ENCODE data around the gene VPS35L. TPM values are rescaled to one million over a fixed set of nuclear protein-coding genes. Genes with fewer than 3 reads are reported as not detected.

The VPS35L gene
- total and polyA plus RNA-seq, 2 of the 13 experiments (the other 11 are each of a cell fraction or from before 2014, with no cell fraction given): 1.4 to 1.6 TPM

- TF ChIP-seq ZNF503 (CRISPR knock-in tag; IDR thresholded peaks at IDR 0.05) (peak; percentile 77), SNAI1 (CRISPR knock-in tag; IDR thresholded peaks at IDR 0.05; ENCODE audit: borderline replicate concordance) (no peak; the same call in 1 of the 2 replicates), ZBTB3 (CRISPR knock-in tag; IDR thresholded peaks at IDR 0.05; ENCODE audit: borderline replicate concordance, low read depth) (0 out of 2 replicates have a peak, but pooled peaks have one; percentile 31), ZNF407 (CRISPR knock-in tag; IDR thresholded peaks at IDR 0.05; ENCODE audit: not compliant biosample characterization) (peak; percentile 54), MAFG (CRISPR knock-in tag; IDR thresholded peaks at IDR 0.05) (0 out of 2 replicates have a peak, but pooled peaks have one; percentile 23), ZNF263 (CRISPR knock-in tag; IDR thresholded peaks at IDR 0.05) (0 out of 2 replicates have a peak, but pooled peaks have one; percentile 46), FOSL1 (CRISPR knock-in tag; IDR thresholded peaks at IDR 0.05; ENCODE audit: borderline replicate concordance) (peak; percentile 83; the same call in 1 of the 2 replicates), CEBPB (IDR thresholded peaks at IDR 0.05; ENCODE audit: borderline replicate concordance, low read depth, low read length) (no peak), ZNF879 (CRISPR knock-in tag; IDR thresholded peaks at IDR 0.05) (peak; percentile 89), ZNF598 (CRISPR knock-in tag; IDR thresholded peaks at IDR 0.05; ENCODE audit: borderline replicate concordance) (peak; percentile 88; the same call in 1 of the 2 replicates), MATR3 (CRISPR knock-in tag; IDR thresholded peaks at IDR 0.05) (no peak), ZFP91 (CRISPR knock-in tag; IDR thresholded peaks at IDR 0.05; ENCODE audit: borderline replicate concordance) (peak; percentile 94), TFDP2 (CRISPR knock-in tag; IDR thresholded peaks at IDR 0.05) (peak; percentile 90), ZNF776 (CRISPR knock-in tag; IDR thresholded peaks at IDR 0.05) (peak; percentile 79; the same call in 1 of the 2 replicates), ELF3 (CRISPR knock-in tag; IDR thresholded peaks at IDR 0.05) (0 out of 2 replicates have a peak, but pooled peaks have one; percentile 40)
These were observed at the start of gene VPS35L (continued) for GRCh38 chr16:19555186-19555937.

Data from HepG2 (cell line).